Keratinocyte (primary cell): ENCODE measurements around the gene APP.

Source experiments
- CTCF ChIP-seq, 3 experiments: IDR thresholded peaks in 1 of 3; conservative IDR thresholded peaks in 1 of 3; optimal IDR thresholded peaks in 1 of 3; 2 replicates in 2 of 3; 3 replicates in 1 of 3; pipeline versions ENCODE3 to v1.5.1; 2011; ENCODE audit warnings: low read length in 3 of 3, mild to moderate bottlenecking in 3 of 3, moderate library complexity in 2 of 3, control low read depth in 1 of 3, inconsistent platforms in 1 of 3; ENCODE audit not compliant: insufficient read depth in 2 of 3; ENCODE audit errors: extremely low read depth in 1 of 3
- EZH2 ChIP-seq: IDR thresholded peaks from one replicate; pipeline ENCODE4 v1.6.1; 2012; ENCODE audit warnings: inconsistent platforms, mild to moderate bottlenecking, low read length, moderate library complexity

DNA sequence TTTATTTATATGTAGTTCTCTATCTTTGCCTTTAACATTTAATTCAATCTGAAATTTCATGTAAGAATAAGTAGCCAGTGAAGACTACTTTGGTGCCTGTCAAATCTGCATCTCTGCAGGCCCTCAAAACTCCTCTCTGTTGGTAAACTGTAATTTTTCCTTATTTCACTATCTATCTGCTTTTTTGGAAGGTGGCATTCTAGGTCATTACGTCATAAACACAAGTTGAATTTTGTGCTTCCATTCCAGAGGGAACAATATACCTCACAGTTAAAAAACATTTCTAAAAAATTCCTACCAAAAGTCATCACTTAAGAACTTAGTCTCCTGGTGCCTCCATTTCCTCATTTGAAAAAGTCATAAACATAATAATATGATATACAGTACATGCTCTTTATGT, 259.8 kb downstream of the APP start:
- no peak for TF ChIP-seq CTCF (optimal IDR thresholded peaks at IDR 0.05 in 1 of 3, IDR thresholded peaks at IDR 0.05 in 1 of 3, conservative IDR thresholded peaks at IDR 0.05 in 1 of 3; ENCODE audit: extremely low read depth in 1 of 3, insufficient read depth in 2 of 3, low read length in 3 of 3)
- TF ChIP-seq EZH2: no peak
